Spleen (tissue), 11 donors: Measurements from ENCODE around the gene GYPB. TPM values are rescaled to one million over a fixed set of nuclear protein-coding genes. Genes with fewer than 3 reads are reported as not detected.
"Not testable (repeated sequence)": the region's sequence is repeated elsewhere in the genome, so short reads cannot be mapped to it uniquely, and the experiment has no call there.

Experiments used
- DNase-seq: peaks from one replicate; pipeline ENCODE4 v3.0.0-alpha.2; 2020
- H3K27ac ChIP-seq, 8 donors: fragments of 200-600 bp; sonication (generic) in 7 of 8; 1 replicate in 4 of 8; 2 replicates in 4 of 8; pipeline versions ENCODE4 v1.5.0 to v1.8.0; 2016 to 2021; ENCODE audit warnings: inconsistent platforms in 4 of 8, mild to moderate bottlenecking in 4 of 8, moderate library complexity in 1 of 8
- H3K27me3 ChIP-seq, 7 donors: fragments of 200-600 bp; sonication (generic) in 6 of 7; replicated peaks in 1 of 7; 1 replicate in 4 of 7; 2 replicates in 3 of 7; pipeline versions ENCODE4 v1.5.0 to v1.8.0; 2016 to 2021; ENCODE audit warnings: inconsistent platforms in 3 of 7, mild to moderate bottlenecking in 1 of 7
- H3K36me3 ChIP-seq, 6 donors: fragments of 200-600 bp; sonication (generic) in 5 of 6; 1 replicate in 4 of 6; 2 replicates in 2 of 6; pipeline versions ENCODE4 v1.5.0 to v1.8.0; 2016 to 2021; ENCODE audit warnings: inconsistent platforms in 2 of 6
- H3K4me1 ChIP-seq, 6 donors: fragments of 200-600 bp; sonication (generic) in 5 of 6; 1 replicate in 3 of 6; 2 replicates in 3 of 6; pipeline versions ENCODE4 v1.5.0 to v1.8.0; 2016 to 2021; ENCODE audit warnings: inconsistent platforms in 3 of 6
- H3K4me3 ChIP-seq, 8 donors: fragments of 200-600 bp; sonication (generic) in 7 of 8; 1 replicate in 4 of 8; 2 replicates in 4 of 8; pipeline versions ENCODE4 v1.5.0 to v1.8.0; 2016 to 2021; ENCODE audit warnings: inconsistent platforms in 4 of 8, mild to moderate bottlenecking in 4 of 8, moderate library complexity in 2 of 8
- H3K9me3 ChIP-seq, 8 donors: fragments of 200-600 bp; sonication (generic) in 7 of 8; 1 replicate in 4 of 8; 2 replicates in 4 of 8; pipeline versions ENCODE4 v1.5.0 to v1.8.0; 2016 to 2021; ENCODE audit warnings: inconsistent platforms in 4 of 8
- POLR2A ChIP-seq, 3 donors: fragments of 450-650 bp; IDR thresholded peaks; one replicate each; pipeline ENCODE4 v1.5.1; 2017; ENCODE audit warnings: antibody characterized with exemption in 3 of 3, mild to moderate bottlenecking in 1 of 3
- whole genome bisulfite sequencing, 5 donors: extraction: QIAGEN DNeasy Blood & Tissue Kit in 3 of 5; methylation state at CpG; one replicate each; pipeline versions ENCODE4 v1.1.5 to v1.1.7; 2013 to 2018; 5-methylcytosine and 5-hydroxymethylcytosine counted together
- intact Hi-C: fragments of 100-400 bp; cut with DNase I; formaldehyde crosslinking; loops from one replicate; pipeline ENCODE4 v1.15.0; 2023; ENCODE audit warnings: low total_unique reads
- polyA plus RNA-seq, 3 donors: library from polyadenylated mRNA; stranded (reverse); fragments of 200-250 nt; gene quantifications; one replicate each; pipeline ENCODE4 v1.2.1, GENCODE V29; 2013
- total RNA-seq, 7 donors: library from RNA; depleted of rRNA in 3 of 7; stranded (reverse); fragments of >200 nt in 3 of 7; fragmentation: NEBNext Ultra II Directional in 4 of 7; extraction: Animal tissue kit (Norgen Biotek cat#: 25700) in 4 of 7; gene quantifications; one replicate each; pipeline versions ENCODE4 v1.1.0 to v1.2.1, GENCODE V29; 2016 to 2021
- donor health status: healthy with polysubstance abuse.
- donor health status: DM: no; HTN: no; CAD: no; lungs with moderate emphysema.
- donor health status: DM: no; HTN: no; CAD: no.
- donor health status: Bipolar disorder and iron deficiency.
- donor health status: healthy.
- donor health status: DM: no; HTN: no; CAD: no.
- donor health status: DM: yes; HTN: yes; CAD: no.

Gene GYPB
- total and polyA plus RNA-seq, 10 donors = 0.99 to 40.0 (median 19.1) TPM; not detected in 4

DNA sequence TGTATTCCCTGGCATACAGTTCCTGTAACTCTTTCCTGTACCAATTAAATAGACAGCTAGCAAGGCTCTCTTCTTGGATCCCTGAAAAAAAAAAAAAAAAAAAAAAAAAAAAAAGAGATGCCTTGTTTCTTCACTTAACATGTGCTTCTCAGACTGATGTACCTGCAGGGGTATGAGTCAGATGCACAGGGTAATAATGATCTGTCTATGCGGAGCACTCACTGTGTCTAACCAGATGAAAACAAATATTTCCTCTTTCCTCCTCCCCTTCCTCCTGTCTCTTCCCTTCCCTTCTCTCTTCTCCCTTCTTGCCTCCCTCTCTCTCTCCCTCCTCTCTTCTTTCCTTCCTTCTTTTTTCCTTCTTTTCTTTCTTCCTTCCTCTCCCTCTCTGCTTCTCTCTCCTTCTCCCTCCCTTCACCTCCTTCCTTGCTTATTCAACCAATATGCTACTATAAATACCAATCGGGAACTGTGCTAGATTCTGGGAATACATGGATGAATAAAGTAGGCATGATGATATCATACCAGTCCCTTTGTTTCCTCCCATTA, 3.0 kb downstream of the GYPB start:
- H3K27ac ChIP-seq, intact Hi-C loops, H3K36me3 ChIP-seq, DNase-seq, H3K27me3 ChIP-seq, H3K4me3 ChIP-seq, H3K9me3 ChIP-seq, H3K4me1 ChIP-seq: not testable (repeated sequence)
- WGBS, 5 donors = 81 to 89% (median 85%) methylated on average over 2 of the region's 2 CpGs

DNA sequence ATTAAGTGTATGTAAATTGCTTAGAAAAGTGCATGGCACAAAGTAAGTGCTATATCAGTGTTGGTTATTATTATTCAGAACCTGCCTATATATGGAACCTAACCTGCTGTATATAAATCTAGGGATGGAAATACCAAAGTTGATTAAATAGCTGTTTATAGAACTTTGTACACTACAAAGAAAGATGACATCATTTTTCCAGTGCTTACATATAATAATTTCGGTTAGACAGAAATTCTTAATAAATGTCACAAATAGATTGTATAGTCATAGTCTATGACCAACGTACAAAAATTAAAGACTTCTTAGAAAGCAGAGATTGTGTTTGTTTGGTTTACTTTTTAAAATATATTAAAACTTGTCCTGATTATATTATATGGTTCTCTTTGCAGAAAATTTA, 4.4 kb downstream of the GYPB start:
- Histone ChIP-seq H3K9me3 (no peaks in the 10 kb centered on the region), H3K27me3 (no peaks in the 10 kb centered on the region), H3K4me3 (no peak overlapping the region), H3K4me1 (no peaks in the 10 kb centered on the region), H3K27ac (no peak overlapping the region), H3K36me3 (no peaks in the 10 kb centered on the region)
- whole genome bisulfite sequencing, 5 donors = 80 to 90% (median 82%) methylated on average over 2 of the region's 2 CpGs
- intact Hi-C loops = no loop called here
- no peak for DNase-seq
- TF ChIP-seq POLR2A (IDR thresholded peaks at IDR 0.05) = no peak

DNA sequence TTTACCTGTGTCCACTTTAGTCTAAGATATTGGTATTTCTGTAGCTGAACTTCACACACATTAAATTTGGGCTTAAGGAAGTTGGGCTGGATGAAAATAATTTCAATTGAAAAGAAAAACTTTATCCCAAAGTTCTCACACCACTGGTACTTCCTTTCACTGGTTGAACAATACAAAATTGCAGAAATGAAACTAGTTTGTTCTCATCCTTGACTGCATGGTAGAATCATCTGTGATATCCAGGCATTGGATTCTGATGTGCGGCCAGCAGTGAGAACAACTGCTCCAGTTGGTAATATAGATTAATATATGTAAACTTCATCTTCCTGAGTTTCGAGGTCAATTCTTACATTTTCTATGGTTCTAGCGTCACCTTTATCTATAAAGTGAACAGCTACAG, 10.6 kb downstream of the GYPB start:
- H3K36me3 ChIP-seq, H3K9me3 ChIP-seq, H3K4me1 ChIP-seq, DNase-seq, H3K4me3 ChIP-seq, H3K27ac ChIP-seq, H3K27me3 ChIP-seq, intact Hi-C loops: not testable (repeated sequence)
- 84 to 94% (median 86%) methylated on average over 3 of the region's 3 CpGs for WGBS, 5 donors

DNA sequence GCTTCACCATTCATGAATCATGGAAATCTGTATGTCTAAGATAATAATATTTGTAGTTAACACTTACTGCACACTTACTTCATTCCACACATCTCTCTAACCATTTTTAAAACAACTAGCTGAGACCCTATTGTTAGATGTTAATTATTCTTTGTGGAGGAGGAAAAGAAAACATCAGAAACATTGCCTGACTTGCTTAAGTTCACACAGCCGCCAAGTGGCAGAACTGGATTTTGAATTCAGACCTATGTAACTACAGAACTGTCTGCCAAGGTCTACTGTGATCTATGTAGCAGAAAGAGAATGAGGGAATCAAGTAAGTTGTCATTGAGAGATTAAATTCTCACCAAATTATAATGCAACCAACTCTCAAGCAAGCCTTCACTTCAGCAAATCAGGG, 11.2 kb downstream of the GYPB start:
- 78 to 97% (median 89%) methylated on average over 1 of the region's 1 CpG for WGBS, 5 donors
- H3K4me3 ChIP-seq, H3K27ac ChIP-seq, DNase-seq, intact Hi-C loops, H3K4me1 ChIP-seq, H3K9me3 ChIP-seq, H3K36me3 ChIP-seq, H3K27me3 ChIP-seq: not testable (repeated sequence)

DNA sequence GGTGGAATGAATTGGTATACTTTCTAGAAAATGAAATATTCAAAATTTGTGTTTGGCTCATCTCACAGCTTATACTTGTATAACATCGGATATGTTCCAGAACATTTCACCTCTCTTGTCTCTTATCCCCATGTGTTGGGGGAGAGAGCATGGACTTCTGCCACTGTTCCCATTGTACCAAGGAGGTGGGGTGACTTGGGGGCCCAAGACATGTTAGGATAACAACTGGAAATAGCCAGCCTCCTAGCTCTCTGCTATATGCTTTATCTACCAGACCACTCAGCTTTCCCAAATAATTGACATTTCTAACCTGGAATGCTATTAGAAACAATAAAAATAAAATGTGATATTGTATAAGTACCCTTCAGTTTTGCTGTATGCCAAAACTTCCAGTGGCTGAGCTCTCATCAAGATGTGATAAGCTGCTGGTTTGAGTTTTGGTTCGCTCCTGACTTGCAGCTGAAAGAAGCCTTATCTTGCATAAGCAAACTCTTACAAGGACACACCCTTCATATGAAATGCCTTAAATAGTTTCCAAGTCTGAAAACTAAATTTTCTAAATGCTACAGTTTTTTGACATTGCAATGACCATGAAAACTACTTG, 12.9 kb downstream of the GYPB start:
- H3K4me3 ChIP-seq, H3K27me3 ChIP-seq, intact Hi-C loops, H3K36me3 ChIP-seq, H3K4me1 ChIP-seq, DNase-seq, H3K9me3 ChIP-seq, H3K27ac ChIP-seq: not testable (repeated sequence)
- 90 to 97% (median 91%) methylated on average over 2 of the region's 2 CpGs for WGBS, 5 donors

DNA sequence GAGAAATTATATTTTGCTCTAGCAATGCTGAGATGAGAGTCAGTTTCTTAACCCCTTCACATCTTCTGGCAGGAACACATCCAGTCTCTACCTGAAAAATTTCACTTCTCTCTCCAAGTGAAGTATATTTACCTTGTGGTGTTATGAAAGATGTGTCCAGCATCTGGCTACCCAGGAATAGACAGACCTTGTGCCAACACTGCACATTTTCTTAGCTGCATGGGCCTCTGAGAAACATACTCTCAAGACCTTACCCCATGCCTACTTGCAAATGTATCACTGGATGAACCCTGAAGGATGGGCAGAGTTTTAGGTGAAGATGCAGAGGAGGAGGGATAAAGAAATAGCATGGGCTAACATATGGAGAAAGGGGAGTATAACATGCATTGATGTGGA, 13.6 kb downstream of the GYPB start:
- H3K27ac ChIP-seq, H3K36me3 ChIP-seq, H3K4me3 ChIP-seq, H3K4me1 ChIP-seq, intact Hi-C loops, H3K9me3 ChIP-seq, H3K27me3 ChIP-seq, DNase-seq: not testable (repeated sequence)

DNA sequence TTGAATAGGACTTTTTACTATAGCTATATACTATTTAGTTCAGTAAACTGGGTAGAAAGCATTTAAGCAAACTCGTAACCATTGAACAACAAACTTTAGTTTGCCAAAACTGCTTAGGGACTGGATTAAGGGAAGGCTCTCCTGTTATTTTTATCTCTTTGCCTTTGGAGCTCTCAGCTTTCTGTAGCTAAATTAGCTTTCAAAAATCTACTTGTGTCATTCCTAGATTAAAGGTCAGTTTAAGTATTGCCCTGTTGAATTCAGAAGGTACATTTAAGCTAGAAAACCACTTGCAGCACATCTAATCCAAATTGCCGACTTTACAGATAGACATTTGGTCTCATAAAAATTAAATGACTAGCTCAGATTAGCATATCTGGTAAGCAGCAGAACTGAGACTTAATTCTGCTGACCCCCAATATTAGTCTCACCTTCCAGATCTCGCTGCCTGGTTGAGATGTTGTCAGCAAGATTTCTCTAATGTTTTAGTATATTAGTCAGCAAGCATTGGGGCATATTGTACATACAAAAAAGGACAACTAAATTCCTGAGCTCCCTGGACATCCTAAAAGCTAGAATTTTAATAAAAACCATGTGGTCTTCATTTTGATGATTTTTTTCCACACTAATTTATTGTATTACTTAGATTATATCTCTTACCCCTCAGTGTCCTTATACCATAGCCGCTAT, 14.2 kb downstream of the GYPB start:
- H3K27ac ChIP-seq, H3K9me3 ChIP-seq, H3K4me3 ChIP-seq, intact Hi-C loops, H3K27me3 ChIP-seq, H3K4me1 ChIP-seq, DNase-seq, H3K36me3 ChIP-seq: not testable (repeated sequence)
- 72 to 83% (median 76%) methylated on average over 4 of the region's 4 CpGs for WGBS, 5 donors

DNA sequence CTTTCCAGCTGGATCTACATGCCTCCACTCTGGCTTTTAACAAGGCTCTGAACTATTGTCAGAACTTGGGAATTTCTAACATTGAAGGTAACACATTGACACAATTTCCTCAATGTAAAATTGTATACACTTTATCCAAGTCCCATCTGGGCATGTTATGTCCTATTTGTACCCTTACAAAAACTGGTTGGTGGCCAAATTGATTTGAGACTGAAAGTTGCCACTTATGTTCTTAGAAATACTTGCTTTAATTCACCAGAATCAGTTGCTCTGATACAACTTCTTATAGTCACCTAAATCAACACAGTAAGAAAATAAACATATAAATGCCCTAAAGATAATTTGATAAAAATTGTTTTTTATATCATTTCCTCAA, 15.3 kb downstream of the GYPB start:
- DNase-seq, H3K27me3 ChIP-seq, H3K36me3 ChIP-seq, H3K27ac ChIP-seq, H3K9me3 ChIP-seq, intact Hi-C loops, H3K4me1 ChIP-seq, H3K4me3 ChIP-seq: not testable (repeated sequence)

DNA sequence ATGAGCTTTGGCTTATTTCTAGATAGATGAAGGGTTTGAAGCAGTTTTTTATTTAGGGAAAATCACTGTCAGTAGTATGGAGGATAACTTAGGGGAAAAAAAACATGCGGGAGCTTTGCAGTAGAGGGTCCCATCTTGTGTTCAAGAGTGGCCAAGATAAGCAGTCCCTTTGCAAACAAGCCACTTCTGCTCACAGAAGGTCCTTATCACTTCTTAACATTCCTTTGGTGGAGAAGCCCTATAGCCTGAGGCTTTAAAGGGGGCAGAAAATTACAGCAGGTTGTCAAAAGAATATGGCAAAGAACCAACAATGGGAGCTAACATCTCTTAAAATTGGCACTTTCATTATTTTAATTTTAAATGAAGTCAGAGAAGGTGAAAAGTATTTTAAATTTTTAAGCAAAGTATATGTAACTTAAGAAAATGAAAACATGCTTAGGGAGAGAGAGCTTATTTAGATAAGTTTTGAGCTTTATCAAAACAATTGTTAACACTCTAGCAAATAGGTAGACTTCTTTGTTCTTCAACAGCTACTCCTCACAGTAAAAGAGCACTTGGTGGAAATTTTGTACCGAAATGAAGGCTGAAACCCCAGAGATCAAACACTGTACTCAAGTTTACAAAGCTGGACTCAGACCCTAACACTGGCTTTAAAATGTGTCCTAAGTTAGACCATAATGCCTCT, 15.8 kb downstream of the GYPB start:
- H3K27ac ChIP-seq, H3K4me1 ChIP-seq, H3K9me3 ChIP-seq, DNase-seq, H3K27me3 ChIP-seq, H3K36me3 ChIP-seq, intact Hi-C loops, H3K4me3 ChIP-seq: not testable (repeated sequence)
- WGBS, 5 donors = 68 to 81% (median 79%) methylated on average over 2 of the region's 2 CpGs

DNA sequence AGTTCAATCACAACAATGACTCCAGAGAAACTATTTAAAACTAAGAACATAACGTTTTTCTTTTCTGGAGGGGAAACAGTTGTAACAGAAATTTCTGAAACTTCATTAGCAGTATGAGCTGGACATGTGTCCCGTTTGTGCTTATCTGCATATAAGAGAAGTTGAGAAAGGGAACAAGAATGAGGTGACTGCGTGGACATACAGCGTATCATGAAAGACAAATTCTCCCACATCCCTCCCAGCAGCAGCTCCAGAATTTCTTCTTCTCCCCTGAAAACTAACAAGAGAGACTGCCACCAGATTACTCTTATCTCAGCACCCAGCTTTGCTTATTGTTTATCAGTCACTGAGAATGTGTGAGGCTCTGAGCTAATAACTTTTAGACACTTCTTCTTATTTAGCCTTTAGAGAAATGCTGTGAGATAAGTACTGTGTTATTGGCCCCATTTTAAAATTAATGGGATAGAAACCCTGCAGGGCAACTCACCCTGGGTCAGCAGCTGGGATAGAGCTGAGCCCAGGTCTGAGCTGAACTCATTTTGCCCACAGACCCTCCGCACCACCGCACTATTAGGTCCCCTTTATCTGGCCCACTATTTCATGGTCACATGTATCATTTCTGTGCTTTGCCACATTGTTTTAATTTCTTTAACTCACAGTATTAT, 18.7 kb downstream of the GYPB start:
- H3K9me3 ChIP-seq, H3K27ac ChIP-seq, intact Hi-C loops, H3K27me3 ChIP-seq, DNase-seq, H3K4me1 ChIP-seq, H3K4me3 ChIP-seq, H3K36me3 ChIP-seq: not testable (repeated sequence)
- WGBS, 5 donors = 58 to 78% (median 70%) methylated on average over 6 of the region's 6 CpGs

DNA sequence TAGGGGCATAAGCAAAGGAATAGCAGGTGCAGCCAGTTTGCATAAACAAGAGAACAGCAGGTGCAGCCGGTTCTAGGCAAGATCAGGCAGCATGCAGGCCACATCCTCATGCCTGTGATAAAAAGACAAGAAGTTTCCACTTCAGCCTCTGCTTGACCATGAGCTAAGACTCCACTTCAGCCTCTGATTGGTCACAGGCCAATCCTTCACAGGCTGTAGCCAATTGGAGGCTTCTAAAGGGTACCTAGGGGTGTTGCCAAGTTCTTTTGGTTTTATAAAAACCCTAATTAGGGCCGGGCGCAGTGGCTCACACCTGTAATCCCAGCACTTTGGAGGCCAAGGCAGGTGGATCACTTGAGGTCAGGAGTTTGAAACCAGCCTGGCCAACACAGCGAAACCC, 23.0 kb downstream of the GYPB start:
- H3K4me1 ChIP-seq, H3K4me3 ChIP-seq, H3K9me3 ChIP-seq, intact Hi-C loops, H3K36me3 ChIP-seq, DNase-seq, H3K27me3 ChIP-seq, H3K27ac ChIP-seq: not testable (repeated sequence)
- WGBS, 5 donors = 64 to 82% (median 73%) methylated on average over 4 of the region's 4 CpGs
